ACC112 (cell line): ENCODE data around the gene ANKLE1.

Source experiments
- H2AFZ ChIP-seq: fragments of 200-600 bp; sonication (generic); one replicate; pipeline ENCODE4 v1.6.0; 2017; ENCODE audit warnings: antibody characterized with exemption, low read length; ENCODE audit not compliant: unreplicated experiment
- H3K27ac ChIP-seq: fragments of 200-600 bp; sonication (generic); 2 replicates; pipeline ENCODE4 v1.5.1; 2014; ENCODE audit warnings: low read depth, mild to moderate bottlenecking, antibody characterized with exemption, low read length, moderate library complexity
- H3K27me3 ChIP-seq: fragments of 200-600 bp; sonication (generic); 2 replicates; pipeline ENCODE4 v1.6.1; 2014; ENCODE audit warnings: mild to moderate bottlenecking, antibody characterized with exemption, low read length, moderate library complexity, mixed read lengths; ENCODE audit not compliant: insufficient read depth
- H3K36me3 ChIP-seq: fragments of 200-600 bp; sonication (generic); 2 replicates; pipeline ENCODE4 v1.6.1; 2016; ENCODE audit warnings: mild to moderate bottlenecking, antibody characterized with exemption, low read length, moderate library complexity, mixed read lengths; ENCODE audit not compliant: insufficient read depth
- H3K4me1 ChIP-seq: fragments of 200-600 bp; sonication (generic); one replicate; pipeline ENCODE4 v1.6.1; 2016; ENCODE audit warnings: low read length, mixed read lengths; ENCODE audit not compliant: insufficient read depth, unreplicated experiment, control insufficient read depth
- H3K4me3 ChIP-seq: fragments of 200-600 bp; sonication (generic); 2 replicates; pipeline ENCODE4 v1.5.1; 2014; ENCODE audit warnings: mild to moderate bottlenecking, low read depth, low read length
- H3K79me2 ChIP-seq: fragments of 200-600 bp; sonication (generic); one replicate; pipeline ENCODE4 v1.6.0; 2016; ENCODE audit warnings: low read length; ENCODE audit not compliant: control insufficient read depth, unreplicated experiment, insufficient read depth

ANKLE1 gene

DNA sequence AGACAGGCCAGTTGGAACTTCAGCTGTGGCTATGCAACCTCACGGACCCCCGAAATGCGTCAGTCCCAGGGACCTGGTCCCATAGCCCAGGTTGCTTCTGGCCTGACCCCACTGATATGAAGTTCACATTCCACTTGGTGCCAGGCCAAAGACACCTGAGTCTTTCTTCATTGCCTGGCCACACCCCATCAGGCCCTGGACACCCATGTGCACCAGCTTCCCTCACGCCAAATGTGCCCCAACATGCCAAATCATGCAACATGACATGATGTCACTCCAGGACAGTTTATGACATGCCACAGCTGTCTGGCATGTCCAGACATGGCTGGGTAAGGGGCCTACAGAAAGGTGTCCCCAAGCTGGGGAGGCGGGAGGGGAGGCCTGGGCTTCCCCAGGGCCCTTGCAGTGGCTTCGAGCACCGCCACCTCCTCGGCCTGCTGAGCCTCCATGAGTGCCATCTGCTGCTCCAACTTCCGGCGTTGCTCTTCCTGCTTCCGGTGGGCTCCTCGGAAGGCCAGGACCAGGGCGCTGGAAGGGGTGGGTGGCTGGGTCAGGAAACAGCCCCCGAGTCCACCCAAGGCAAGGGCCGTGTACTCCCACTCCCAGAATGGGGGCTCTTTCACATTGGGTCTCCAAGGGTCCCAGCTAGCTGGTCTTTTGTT lies 31.7 kb upstream of the ANKLE1 start:
- H2AFZ ChIP-seq: no peak overlapping the region
- H3K27me3 ChIP-seq: no peaks in the 10 kb centered on the region

DNA sequence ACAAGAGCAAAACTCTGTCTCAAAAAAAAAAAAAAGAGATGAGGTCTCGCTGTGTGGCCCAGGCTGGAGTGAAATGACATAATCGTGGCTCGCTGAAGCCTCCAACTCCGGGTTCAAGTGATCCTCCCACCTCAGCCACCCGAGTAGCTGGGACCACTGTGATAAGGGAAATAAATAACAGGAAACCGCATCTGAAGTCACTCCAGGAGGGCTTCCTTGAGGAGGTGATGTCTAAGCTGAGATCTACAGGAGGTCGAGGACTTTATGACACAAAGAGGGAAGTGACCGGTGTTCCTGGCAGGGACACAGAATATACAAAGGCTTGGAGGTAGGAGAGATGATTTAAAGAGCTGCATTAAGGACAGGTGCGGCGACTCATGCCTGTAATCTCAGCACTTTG lies 27.1 kb upstream of the ANKLE1 start:
- H3K27me3 ChIP-seq: no peaks in the 10 kb centered on the region
- H3K79me2 ChIP-seq: no peaks in the 10 kb centered on the region
- no peaks in the 10 kb centered on the region for H3K36me3 ChIP-seq
- no peak overlapping the region for H2AFZ ChIP-seq
- no peaks in the 10 kb centered on the region for H3K4me1 ChIP-seq
- no peak overlapping the region for H3K4me3 ChIP-seq
- H3K27ac ChIP-seq: no peak overlapping the region

More for the DNA sequence above, 31.7 kb upstream of the ANKLE1 start:
- no peak overlapping the region for H3K4me3 ChIP-seq
- H3K4me1 ChIP-seq: peaks cover 11% of the 10 kb centered on the region
- no peaks in the 10 kb centered on the region for H3K36me3 ChIP-seq
- H3K79me2 ChIP-seq: peaks cover under 1% of the 10 kb centered on the region
- H3K27ac ChIP-seq: no peak overlapping the region

DNA sequence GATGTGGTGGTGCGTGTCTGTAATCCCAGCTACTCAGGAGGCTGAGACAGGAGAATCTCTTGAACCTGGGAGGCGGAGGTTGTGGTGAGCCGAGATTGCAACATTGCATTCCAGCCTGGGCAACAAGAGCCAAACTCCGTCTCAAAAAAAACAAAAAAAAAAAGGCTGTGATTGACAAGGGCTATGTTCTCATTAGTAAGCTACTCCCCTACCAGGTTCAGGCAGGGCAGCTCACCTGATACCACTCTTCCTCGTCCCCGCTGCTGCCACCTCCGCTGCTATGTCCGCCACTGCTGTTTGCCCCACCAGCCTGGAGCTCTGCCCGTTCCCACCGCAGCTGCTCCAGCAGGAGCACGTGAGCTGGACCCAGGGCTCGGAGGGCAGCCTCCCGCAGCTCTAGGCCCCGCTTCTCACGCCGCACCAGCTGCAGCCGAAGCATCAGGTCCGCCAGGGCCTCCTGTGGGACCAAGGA lies 26.5 kb upstream of the ANKLE1 start:
- no peaks in the 10 kb centered on the region for H3K27me3 ChIP-seq
- H3K79me2 ChIP-seq: no peaks in the 10 kb centered on the region
- H2AFZ ChIP-seq: no peak overlapping the region
- H3K4me1 ChIP-seq: no peaks in the 10 kb centered on the region
- H3K4me3 ChIP-seq: no peak overlapping the region
- H3K27ac ChIP-seq: no peak overlapping the region
- H3K36me3 ChIP-seq: no peaks in the 10 kb centered on the region

DNA sequence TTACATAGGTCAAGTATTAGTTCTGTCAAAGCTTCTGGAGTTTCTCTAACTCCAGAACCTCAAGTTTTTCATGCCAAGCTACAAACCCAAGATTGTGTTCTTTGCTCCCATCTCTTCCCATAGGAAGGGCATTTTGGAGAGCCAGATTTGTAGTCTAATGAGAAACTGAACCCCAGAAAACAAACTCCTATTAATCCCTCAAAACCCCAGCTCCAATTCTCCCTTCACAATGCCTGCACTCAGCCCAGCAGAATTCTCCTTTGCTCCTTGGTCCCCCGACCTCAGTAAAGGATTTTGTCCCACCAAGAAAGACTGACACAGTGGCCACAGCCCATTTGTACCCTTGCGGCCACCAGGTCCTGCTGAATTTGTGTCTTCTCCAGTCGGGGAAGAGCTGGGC lies 25.6 kb upstream of the ANKLE1 start:
- Histone ChIP-seq H3K27ac (no peak overlapping the region), H3K27me3 (no peaks in the 10 kb centered on the region), H3K4me3 (no peak overlapping the region)

DNA sequence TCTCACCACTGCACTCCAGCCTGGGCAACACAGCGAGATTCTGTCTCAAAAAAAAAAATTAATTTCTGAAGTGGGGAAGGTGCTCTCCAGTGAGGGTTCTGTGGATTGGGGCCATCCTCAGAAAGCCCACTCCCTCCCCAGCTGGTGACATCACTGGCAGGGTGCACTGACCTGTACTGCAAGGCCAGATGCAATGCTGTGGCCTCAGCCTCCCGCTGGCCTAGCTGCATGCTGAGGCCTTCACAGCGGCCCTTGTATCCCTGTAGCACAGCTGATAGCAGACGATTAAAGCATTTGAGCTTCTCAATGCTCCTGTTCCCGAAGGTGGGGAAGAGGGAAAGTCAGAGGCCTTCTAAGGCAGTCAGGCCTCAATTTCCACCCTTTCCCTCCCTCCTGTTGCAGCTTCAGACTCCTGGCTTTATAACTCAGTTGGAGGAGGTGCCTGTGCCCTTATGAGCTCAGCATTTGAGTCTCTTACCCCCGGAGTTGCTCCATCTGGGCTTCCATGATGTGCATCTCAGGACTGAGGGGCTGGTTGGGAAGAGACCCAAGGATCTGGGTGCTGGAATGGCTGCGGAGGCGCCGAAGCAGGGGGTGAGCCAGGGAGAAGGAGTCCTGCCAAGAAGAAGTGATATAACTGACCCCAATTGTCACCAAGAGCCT lies 22.5 kb upstream of the ANKLE1 start:
- no peaks in the 10 kb centered on the region for H3K4me1 ChIP-seq
- H3K36me3 ChIP-seq: no peaks in the 10 kb centered on the region
- H2AFZ ChIP-seq: no peak overlapping the region
- H3K27me3 ChIP-seq: no peaks in the 10 kb centered on the region
- no peak overlapping the region for H3K4me3 ChIP-seq
- no peaks in the 10 kb centered on the region for H3K79me2 ChIP-seq
- no peak overlapping the region for H3K27ac ChIP-seq

More for the DNA sequence above, 25.6 kb upstream of the ANKLE1 start:
- H3K79me2 ChIP-seq: no peaks in the 10 kb centered on the region
- no peaks in the 10 kb centered on the region for H3K4me1 ChIP-seq
- H3K36me3 ChIP-seq: no peaks in the 10 kb centered on the region
- H2AFZ ChIP-seq: no peak overlapping the region

DNA sequence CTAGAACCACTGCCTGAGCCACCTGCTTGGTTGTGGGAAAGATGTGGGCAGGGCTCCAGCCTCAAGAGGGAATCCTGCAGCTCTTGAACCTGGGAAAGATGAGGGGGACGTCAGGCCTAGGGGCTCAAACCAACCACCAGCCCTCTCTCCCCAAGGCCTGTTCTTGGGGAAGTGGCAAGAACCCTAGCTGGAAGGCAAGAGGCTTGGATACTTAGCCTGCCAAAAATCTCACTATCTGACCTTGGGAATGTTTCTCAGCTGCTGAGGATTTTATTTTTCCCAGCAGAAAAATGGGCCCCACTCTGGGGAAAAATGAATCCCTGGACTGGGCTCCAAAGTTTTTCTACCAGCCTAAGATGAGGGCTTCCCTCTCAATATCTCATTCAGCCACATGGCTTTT lies 21.8 kb upstream of the ANKLE1 start:
- Histone ChIP-seq H3K27me3 (no peaks in the 10 kb centered on the region), H2AFZ (no peak overlapping the region), H3K27ac (no peak overlapping the region), H3K4me1 (no peaks in the 10 kb centered on the region), H3K79me2 (no peaks in the 10 kb centered on the region), H3K36me3 (no peaks in the 10 kb centered on the region), H3K4me3 (no peak overlapping the region)

DNA sequence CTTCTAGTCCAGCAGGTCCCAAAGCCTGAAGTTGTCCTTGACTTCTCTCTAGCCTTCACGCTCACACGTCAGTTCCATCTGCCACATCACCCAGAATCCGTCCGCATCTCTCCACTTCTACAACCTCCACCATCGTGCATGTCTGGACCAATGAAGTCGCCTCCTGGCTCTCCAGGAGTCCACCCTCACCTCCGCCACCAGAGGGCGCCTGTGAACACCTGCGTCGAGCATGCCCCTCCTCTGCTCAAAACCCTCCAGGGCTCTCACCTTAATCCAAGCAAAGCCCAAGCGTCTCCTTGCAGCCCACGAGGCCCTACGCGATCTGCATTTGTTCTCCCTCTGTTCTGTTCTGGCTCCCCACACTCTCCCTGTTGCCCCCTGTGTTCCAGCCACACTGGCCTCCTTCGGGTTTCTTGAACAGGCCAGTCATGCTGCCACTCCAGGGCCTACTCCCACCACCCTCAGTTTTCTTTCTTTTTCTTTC lies 20.8 kb upstream of the ANKLE1 start:
- Histone ChIP-seq H3K27me3 (no peaks in the 10 kb centered on the region), H3K27ac (no peak overlapping the region), H2AFZ (no peak overlapping the region), H3K4me1 (no peaks in the 10 kb centered on the region), H3K4me3 (no peak overlapping the region), H3K79me2 (no peaks in the 10 kb centered on the region), H3K36me3 (no peaks in the 10 kb centered on the region)

DNA sequence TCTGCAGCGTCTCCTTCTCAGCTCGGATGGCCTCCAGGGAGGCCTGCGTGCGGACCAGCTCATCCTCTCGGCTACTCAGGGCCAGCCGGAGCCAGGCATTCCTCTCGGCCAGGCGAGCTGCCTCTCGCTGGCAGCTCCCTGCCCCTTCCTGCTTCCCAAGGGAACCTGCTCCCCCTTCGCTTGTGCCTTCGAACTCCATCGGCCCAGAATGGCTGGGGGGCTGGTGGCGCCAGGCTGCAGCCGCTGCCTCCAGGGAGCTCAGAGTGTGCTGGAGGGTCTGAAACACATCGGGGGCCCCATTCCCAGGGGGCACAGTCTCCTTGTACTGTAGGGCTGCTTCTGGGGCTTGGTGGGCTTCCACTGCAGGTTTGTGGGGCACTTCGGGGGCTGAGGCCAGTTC lies 19.1 kb upstream of the ANKLE1 start:
- H3K4me3 ChIP-seq: no peak overlapping the region
- H3K4me1 ChIP-seq: no peaks in the 10 kb centered on the region
- H2AFZ ChIP-seq: no peak overlapping the region
- no peak overlapping the region for H3K27ac ChIP-seq
- peaks cover 2% of the 10 kb centered on the region for H3K79me2 ChIP-seq
- H3K27me3 ChIP-seq: no peaks in the 10 kb centered on the region
- H3K36me3 ChIP-seq: no peaks in the 10 kb centered on the region

DNA sequence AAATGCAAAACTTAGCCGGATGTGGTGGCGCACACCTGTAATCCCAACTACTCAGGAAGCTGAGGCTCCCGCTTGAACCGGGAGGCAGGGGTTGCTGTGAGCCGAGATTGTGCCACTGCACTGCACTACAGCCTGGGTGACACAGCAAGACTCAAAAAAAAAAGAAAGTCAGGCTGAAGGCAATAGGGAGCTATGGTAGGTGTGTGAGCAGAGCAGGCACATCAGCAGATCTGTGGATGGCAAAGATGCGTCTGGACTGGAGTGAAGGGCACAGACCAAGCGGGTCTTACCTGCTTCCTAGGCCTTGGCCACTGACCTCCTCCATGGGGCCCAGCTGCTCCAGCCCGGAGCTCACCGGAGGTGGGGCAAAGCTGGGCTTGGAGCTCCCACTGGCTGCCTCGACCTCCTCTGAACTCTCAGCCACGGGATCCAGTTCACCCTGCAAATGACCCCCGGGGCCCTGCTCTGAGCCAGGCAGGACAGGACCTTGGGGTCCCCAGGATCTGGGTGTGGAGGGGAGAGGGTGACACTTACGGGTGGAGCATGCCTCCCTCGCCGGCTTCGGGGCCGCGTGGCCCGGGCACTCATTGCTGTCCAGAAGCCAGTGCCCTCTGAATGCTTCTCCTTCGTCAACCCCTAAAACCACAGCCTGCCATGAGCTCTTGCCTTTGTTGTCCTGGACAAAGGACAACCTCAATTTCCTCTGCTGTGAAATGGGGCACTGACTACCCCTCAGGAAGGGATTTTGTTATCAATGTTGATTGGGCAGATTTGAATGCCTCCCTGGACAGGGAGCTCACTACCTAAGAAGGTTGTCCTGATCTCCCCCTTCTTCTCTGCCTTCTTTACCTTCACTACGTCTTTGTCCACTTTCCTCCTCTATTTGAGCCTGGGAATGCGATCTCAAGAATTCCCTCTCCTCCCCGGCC lies 17.7 kb upstream of the ANKLE1 start:
- Histone ChIP-seq H3K27me3 (no peaks in the 10 kb centered on the region), H3K79me2 (peaks cover 12% of the 10 kb centered on the region), H3K4me3 (no peak overlapping the region), H2AFZ (no peak overlapping the region), H3K4me1 (peaks cover 4% of the 10 kb centered on the region), H3K27ac (no peak overlapping the region), H3K36me3 (no peaks in the 10 kb centered on the region)

DNA sequence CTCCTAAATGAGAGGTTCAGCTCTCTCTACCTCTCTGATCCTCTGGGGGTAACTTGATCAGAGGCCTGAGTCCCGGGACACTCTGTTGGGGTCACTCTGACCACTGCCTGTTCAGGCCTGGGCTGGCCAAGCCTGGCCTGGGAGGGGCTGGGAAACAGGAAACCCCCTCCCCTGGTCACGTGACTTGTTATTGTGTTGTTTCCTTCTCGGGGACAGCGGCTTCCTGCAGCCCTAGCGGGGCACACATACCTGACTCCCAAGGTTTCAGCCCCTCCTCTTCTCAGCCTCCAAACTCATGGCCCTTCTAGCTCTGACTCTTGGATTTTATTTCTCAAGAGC lies 17.1 kb upstream of the ANKLE1 start, which contains the start of gene USHBP1:
Gene USHBP1 (minus strand): TSS at position 105 of the 339 bp plus-strand sequence. CDS start 446 bp downstream, outside the sequence.
- peaks cover 13% of the 10 kb centered on the region for H3K79me2 ChIP-seq
- H3K4me3 ChIP-seq: no peak within 1 kb of the TSS
- H3K36me3 ChIP-seq: no peaks in the 10 kb centered on the region
- H3K27me3 ChIP-seq: no peaks in the 10 kb centered on the region
- H3K27ac ChIP-seq: no peak within 1 kb of the TSS
- no peak within 1 kb of the TSS for H2AFZ ChIP-seq
- peaks cover 4% of the 10 kb centered on the region for H3K4me1 ChIP-seq
